HUES64 (cell line): ENCODE data around the gene IL15. TPM values are rescaled to one million over a fixed set of nuclear protein-coding genes. Genes with fewer than 3 reads are reported as not detected.
"Not testable (repeated sequence)": the region's sequence is repeated elsewhere in the genome, so short reads cannot be mapped to it uniquely, and the experiment has no call there.

Experiments
- H3K27ac ChIP-seq: 2 replicates; pipeline ENCODE4 v1.7.0; 2013; ENCODE audit warnings: low read depth, low read length, inconsistent platforms
- H3K27me3 ChIP-seq: 2 replicates; pipeline ENCODE4 v1.6.1; 2013; ENCODE audit warnings: mild to moderate bottlenecking, low read length; ENCODE audit not compliant: insufficient read depth
- H3K36me3 ChIP-seq: 2 replicates; pipeline ENCODE4 v1.6.1; 2013; ENCODE audit warnings: mild to moderate bottlenecking, low read length; ENCODE audit not compliant: insufficient read depth
- H3K4me1 ChIP-seq: 2 replicates; pipeline ENCODE4 v1.6.1; 2013; ENCODE audit warnings: mild to moderate bottlenecking, low read length, moderate library complexity; ENCODE audit not compliant: insufficient read depth
- H3K4me3 ChIP-seq: 2 replicates; pipeline ENCODE4 v1.5.1; 2013; ENCODE audit warnings: mild to moderate bottlenecking, low read length, moderate library complexity
- H3K9ac ChIP-seq: 2 replicates; pipeline ENCODE4 v1.6.1; 2013; ENCODE audit warnings: mild to moderate bottlenecking, low read depth, low read length
- H3K9me3 ChIP-seq: 2 replicates; pipeline ENCODE4 v1.6.1; 2013; ENCODE audit warnings: low read depth, low read length; ENCODE audit not compliant: insufficient read depth
- WGBS: fragments of 150-250, 120-280 bp; methylation state at CpG from one replicate; pipeline ENCODE4 v1.1.7; 2013; ENCODE audit warnings: missing lambda C conversion rate; 5-methylcytosine and 5-hydroxymethylcytosine counted together
- polyA plus RNA-seq, 2 experiments: library from polyadenylated mRNA; stranded (reverse); fragments of 50-300 nt; gene quantifications; one replicate each; pipeline ENCODE4 v1.2.3, GENCODE V29; 2013

IL15 gene, protein sequence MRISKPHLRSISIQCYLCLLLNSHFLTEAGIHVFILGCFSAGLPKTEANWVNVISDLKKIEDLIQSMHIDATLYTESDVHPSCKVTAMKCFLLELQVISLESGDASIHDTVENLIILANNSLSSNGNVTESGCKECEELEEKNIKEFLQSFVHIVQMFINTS
- 0.30 TPM for polyA plus RNA-seq (2013, experiment 1 of 2)
- 0.51 TPM for polyA plus RNA-seq (2013, experiment 2 of 2)

DNA sequence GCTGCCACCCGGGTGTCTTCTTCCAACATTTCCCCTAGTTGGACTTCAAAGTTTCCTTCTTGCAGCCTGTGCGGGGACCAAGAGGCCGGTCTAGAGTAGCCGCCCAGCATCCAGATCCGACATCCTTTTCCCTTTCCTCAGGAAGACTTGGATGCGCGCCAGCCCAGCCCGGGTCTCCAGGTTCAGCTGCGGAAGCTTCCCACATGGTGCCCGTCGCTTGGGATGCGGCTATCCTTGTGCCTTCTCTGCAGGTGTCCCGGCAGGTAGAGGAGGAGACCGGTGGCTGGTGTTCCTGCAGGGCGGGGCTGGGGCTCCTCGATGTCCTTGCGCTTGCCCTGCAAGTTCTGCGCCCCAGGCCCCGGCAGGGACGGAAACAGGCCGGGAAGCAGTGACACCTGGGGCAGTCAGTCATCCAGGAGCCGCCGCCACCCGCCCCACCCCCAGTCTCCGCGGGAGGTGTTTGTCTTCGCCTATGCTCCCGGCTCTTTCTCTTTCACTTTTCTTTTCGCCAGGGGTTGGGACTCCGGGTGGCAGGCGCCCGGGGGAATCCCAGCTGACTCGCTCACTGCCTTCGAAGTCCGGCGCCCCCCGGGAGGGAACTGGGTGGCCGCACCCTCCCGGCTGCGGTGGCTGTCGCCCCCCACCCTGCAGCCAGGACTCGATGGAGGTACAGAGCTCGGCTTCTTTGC is at the start of gene IL15:
TSS of gene IL15 (plus strand) at position 502 of the 689 bp plus-strand sequence. CDS start 82,882 bp downstream, outside the sequence.
- Histone ChIP-seq H3K4me1 (0 out of 2 replicates have a peak, but pooled peaks cover 4% of the 10 kb centered on the region), H3K27ac (no peak within 1 kb of the TSS), H3K9me3 (no peaks in the 10 kb centered on the region), H3K36me3 (no peaks in the 10 kb centered on the region), H3K9ac (no peak within 1 kb of the TSS; the same call in 1 of the 2 replicates), H3K4me3 (peak within 1 kb of the TSS; percentile 69), H3K27me3 (peaks cover 49% of the 10 kb centered on the region)
- 3% methylated on average over 43 of the region's 43 CpGs for WGBS

DNA sequence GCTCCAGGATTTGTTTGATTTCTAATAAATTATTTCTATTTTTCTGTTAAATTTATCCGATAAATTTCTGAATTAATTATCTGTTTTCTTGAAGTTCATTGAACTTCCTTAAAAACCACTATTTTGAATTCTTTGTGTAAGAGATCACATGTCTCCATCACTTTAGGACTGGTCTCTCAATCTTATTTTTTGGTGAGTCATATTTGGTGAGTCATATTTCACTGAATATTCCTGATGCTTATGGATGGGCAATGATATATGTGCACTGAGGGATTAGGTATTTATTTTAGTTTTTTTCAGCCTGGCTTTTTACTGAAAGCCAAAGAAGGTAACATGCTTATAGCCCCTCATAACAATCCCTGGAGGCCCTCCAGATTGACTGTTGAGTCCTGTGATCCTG is 48.5 kb upstream of the IL15 start:
- H3K36me3 ChIP-seq = no peaks in the 10 kb centered on the region
- no peak overlapping the region for H3K27ac ChIP-seq
- 0 out of 2 replicates have a peak, but pooled peaks cover 3% of the 10 kb centered on the region for H3K9me3 ChIP-seq
- no peak overlapping the region for H3K9ac ChIP-seq
- WGBS = no CpG with 5 or more reads among the region's 1 CpG
- no peaks in the 10 kb centered on the region for H3K27me3 ChIP-seq
- no peaks in the 10 kb centered on the region for H3K4me1 ChIP-seq
- H3K4me3 ChIP-seq = no peak overlapping the region

DNA sequence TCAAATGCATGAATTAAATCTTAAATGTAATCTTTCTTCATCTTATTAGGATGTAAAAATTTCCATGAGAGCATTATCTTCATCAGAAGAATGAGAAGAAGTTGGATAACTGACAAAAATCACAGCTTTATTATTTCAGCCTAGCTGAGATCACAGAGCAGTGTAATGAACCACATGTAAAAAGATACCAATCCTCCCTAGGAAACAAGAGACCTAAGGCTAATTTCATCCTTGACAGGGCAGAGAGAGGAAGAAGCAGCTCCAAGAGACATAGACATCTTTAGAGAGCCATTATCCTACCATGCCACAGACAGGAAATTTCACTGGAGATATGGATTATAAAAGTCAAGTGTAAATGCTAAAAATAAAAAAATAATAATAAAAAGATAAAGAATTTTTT is 40.9 kb upstream of the IL15 start:
- Histone ChIP-seq H3K27me3 (no peaks in the 10 kb centered on the region), H3K4me1 (no peaks in the 10 kb centered on the region), H3K4me3 (no peak overlapping the region), H3K9me3 (0 out of 2 replicates have a peak, but pooled peaks cover 3% of the 10 kb centered on the region), H3K9ac (no peak overlapping the region), H3K27ac (no peak overlapping the region), H3K36me3 (no peaks in the 10 kb centered on the region)

DNA sequence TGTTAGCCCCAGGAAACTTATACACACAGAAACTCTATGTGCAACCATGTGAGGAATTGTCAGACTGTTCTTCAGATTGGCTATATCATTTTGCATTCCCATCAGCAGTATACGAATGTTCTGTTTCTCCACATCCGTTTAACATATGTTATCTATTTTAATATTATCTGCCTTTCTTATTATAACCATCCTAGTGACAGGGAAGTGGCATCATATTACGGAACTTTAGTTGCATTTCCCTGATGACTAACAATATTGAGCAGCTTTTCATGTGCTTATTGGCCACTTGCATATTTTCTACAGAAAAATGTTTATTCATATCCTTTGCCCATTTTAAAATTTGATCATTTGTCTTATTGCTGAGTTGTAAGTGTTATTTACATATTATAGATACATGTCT is 36.5 kb upstream of the IL15 start:
- no peaks in the 10 kb centered on the region for H3K9me3 ChIP-seq
- WGBS = 84% methylated on average over 3 of the region's 3 CpGs
- no peak overlapping the region for H3K27ac ChIP-seq
- no peaks in the 10 kb centered on the region for H3K27me3 ChIP-seq
- no peaks in the 10 kb centered on the region for H3K4me1 ChIP-seq
- no peak overlapping the region for H3K9ac ChIP-seq
- H3K4me3 ChIP-seq = no peak overlapping the region
- no peaks in the 10 kb centered on the region for H3K36me3 ChIP-seq

DNA sequence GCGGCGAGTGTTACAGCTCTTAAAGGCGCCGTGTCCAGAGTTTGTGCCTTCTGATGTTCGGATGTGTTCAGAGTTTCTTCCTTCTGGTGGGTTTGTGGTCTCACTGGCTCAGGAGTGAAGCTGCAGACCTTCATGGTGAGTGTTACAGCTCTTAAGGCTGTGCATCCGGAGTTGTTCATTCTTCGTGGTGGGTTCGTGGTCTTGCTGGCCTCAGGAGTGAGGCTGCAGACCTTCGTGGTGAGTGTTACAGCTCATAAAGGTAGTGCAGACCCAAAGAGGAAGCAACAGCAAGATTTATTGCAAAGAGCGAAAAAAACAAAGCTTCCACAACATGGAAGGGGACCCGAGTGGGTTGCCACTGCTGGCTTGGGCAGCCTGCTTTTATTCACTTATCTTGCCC is 31.7 kb upstream of the IL15 start:
- not testable (repeated sequence) for H3K27me3 ChIP-seq, H3K27ac ChIP-seq, H3K4me1 ChIP-seq, H3K9me3 ChIP-seq, H3K9ac ChIP-seq, H3K4me3 ChIP-seq, H3K36me3 ChIP-seq
- 96% methylated on average over 11 of the region's 11 CpGs for WGBS

DNA sequence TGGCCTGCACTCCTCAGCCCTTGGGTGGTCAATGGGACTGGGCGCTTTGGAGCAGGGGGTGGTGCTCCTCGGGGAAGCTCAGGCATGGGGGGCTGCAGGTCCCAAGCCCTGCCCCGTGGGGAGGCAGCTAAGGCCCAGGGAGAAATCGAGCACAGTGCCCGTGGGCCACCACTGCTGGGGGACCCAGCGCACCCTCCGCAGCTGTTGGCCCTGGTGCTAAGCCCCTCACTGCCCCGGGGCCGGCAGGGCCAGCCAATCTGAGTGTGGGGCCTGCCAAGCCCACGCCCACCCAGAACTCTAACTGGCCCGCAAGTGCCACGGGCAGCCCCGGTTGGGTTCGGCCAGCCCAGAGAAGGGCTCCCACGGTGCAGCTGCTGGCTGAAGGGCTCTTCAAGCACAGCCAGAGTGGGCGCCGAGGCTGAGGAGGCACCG is 30.9 kb upstream of the IL15 start:
- H3K27me3 ChIP-seq = no peaks in the 10 kb centered on the region
- no peaks in the 10 kb centered on the region for H3K4me1 ChIP-seq
- WGBS = 92% methylated on average over 18 of the region's 18 CpGs
- H3K4me3 ChIP-seq = no peak overlapping the region
- no peaks in the 10 kb centered on the region for H3K9me3 ChIP-seq
- no peak overlapping the region for H3K27ac ChIP-seq
- H3K9ac ChIP-seq = no peak overlapping the region
- H3K36me3 ChIP-seq = no peaks in the 10 kb centered on the region

DNA sequence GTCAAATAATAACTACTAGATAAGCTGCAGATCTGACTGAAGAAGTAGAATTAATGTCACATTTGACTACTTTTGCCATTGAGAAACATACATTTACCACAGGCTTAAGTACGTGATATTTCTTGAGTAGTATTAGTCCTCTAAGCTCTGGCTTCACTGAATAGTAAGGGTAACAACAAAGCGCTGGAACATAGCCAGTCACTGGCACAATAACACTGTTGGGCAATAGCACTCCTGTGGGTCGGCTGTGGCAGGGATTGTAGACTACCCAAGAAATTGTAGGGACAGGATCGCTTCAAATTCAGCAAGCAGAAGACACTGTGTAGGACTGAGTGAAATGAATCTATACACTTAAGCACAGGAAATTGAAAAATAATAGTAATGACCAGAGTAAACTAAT is 27.1 kb upstream of the IL15 start:
- no peak overlapping the region for H3K9ac ChIP-seq
- no peak overlapping the region for H3K27ac ChIP-seq
- H3K36me3 ChIP-seq = no peaks in the 10 kb centered on the region
- no peaks in the 10 kb centered on the region for H3K27me3 ChIP-seq
- no peak overlapping the region for H3K4me3 ChIP-seq
- 88% methylated on average over 4 of the region's 4 CpGs for WGBS
- no peaks in the 10 kb centered on the region for H3K4me1 ChIP-seq
- H3K9me3 ChIP-seq = no peaks in the 10 kb centered on the region

DNA sequence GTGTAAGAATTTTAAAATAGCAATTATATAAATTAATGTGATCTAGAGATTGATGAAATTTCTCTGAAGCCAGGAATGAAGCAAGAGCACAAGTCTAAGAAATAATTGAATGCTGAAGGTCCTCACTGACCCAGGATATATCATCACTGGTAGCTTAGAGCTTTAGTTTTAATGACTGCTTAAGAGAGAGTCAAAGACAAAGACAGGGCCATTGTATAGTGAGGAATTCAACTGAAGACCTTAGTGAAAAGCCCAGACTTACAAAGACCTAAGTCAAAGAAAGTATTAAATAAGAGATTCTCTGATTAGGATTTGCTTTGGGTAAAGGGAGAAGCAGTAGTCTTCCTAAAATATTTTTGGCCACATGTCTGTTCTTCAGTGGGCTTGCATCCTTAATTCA is 26.0 kb upstream of the IL15 start:
- no peak overlapping the region for H3K4me3 ChIP-seq
- no peaks in the 10 kb centered on the region for H3K9me3 ChIP-seq
- H3K36me3 ChIP-seq = no peaks in the 10 kb centered on the region
- no peak overlapping the region for H3K9ac ChIP-seq
- no peaks in the 10 kb centered on the region for H3K4me1 ChIP-seq
- no peaks in the 10 kb centered on the region for H3K27me3 ChIP-seq
- H3K27ac ChIP-seq = no peak overlapping the region

DNA sequence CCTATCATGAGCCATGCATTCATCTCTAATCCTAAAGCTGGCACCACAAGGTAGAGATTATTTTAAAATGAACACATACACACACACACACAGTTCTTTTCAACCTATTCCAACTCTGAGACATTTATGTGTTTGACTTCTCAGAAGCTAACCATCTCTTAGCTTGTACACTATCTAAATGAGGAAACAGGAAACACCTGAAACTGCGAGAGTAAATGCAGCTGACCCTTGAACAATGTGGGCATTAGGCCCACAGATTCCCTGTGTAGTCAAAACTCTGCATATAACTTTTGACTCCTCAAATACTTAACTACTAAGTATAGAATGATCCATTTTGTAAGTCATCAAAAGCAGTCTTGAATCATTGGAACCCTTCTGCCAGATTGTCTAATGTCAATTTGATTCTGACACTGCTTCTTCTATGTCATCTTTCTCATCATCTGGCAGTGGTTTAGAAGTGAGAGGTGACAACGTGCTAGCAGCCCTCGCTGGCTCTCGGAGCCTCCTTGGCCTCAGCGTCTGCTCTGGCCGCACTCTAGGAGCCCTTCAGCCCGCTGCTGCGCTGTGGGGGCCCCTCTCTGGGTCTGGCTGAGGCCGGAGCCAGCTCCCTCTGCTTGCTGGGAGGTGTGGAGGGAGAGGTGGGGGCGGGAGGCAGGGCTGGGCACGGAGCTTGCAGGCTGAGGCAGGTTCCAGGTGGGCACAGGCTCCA is 21.4 kb upstream of the IL15 start:
- Histone ChIP-seq H3K36me3 (no peaks in the 10 kb centered on the region), H3K27me3 (no peaks in the 10 kb centered on the region), H3K9me3 (no peaks in the 10 kb centered on the region), H3K27ac (no peak overlapping the region), H3K4me1 (no peaks in the 10 kb centered on the region), H3K9ac (no peak overlapping the region), H3K4me3 (no peak overlapping the region)
- WGBS = 96% methylated on average over 11 of the region's 11 CpGs

DNA sequence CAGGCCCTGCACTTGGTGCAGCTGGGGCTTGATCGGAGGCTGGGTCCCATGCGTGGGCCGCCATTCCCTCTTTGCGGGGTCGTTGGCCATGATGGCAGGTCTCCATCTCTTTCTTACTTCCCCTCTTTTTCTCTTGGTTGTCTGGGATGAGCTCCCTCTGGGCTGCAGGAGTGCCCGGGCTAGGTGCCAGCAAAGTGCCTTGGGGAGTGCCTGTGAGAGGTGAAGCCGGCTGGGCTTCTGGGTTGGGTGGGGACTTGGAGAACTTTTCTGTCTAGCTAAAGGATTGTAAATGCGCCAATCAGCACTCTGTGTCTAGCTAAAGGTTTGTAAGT is 20.8 kb upstream of the IL15 start:
- H3K4me1 ChIP-seq, H3K9ac ChIP-seq, H3K9me3 ChIP-seq, H3K36me3 ChIP-seq, H3K4me3 ChIP-seq, H3K27me3 ChIP-seq, H3K27ac ChIP-seq: not testable (repeated sequence)
- WGBS = 96% methylated on average over 8 of the region's 8 CpGs

DNA sequence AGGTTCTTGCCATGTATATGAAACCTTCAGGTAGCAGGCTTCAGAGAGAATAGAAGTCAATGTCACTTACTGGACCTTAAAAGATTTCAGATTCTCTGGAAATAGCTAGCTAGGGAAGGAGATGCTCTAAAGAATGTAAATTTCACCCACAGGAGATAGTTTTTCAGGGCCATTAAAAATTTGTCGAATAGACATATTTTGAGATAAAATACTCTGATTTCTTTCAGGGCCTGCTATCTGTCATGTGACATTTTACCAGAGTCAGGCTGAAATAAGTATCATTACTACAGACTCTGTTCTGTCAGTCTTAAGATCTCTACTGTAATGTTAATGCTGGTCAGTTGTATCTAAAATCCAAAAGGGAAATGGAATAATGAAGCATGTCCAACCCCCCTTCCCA is 15.7 kb upstream of the IL15 start:
- H3K9me3 ChIP-seq = no peaks in the 10 kb centered on the region
- H3K27ac ChIP-seq = no peak overlapping the region
- H3K9ac ChIP-seq = no peak overlapping the region
- H3K4me3 ChIP-seq = no peak overlapping the region
- H3K4me1 ChIP-seq = peaks cover 26% of the 10 kb centered on the region
- WGBS = 100% methylated on average over 1 of the region's 1 CpG
- H3K27me3 ChIP-seq = no peaks in the 10 kb centered on the region
- no peaks in the 10 kb centered on the region for H3K36me3 ChIP-seq
